ENCODE results near the gene FMO3. TPM values are rescaled to one million over a fixed set of nuclear protein-coding genes. Genes with fewer than 3 reads are reported as not detected.

The FMO3 gene
- total RNA-seq (2021) (not detected in 2 replicates), Bru-seq, nascent RNA (percentile 6 among the genes with signal in this experiment), BruChase-seq, experiment 1, labeled RNA remaining after a 2-hour chase (percentile 6 among the genes with signal in this experiment), BruChase-seq, experiment 2, labeled RNA remaining after a 6-hour chase (not detected)
- long read RNA-seq = 0 reads

- no peak for DNase-seq (ENCODE audit: low spot score)
- no peaks in the 10 kb centered on the region for H3K9me3 ChIP-seq (ENCODE audit: low read depth, low read length, poor library complexity, severe bottlenecking)
- intact Hi-C loops (cut with micrococcal nuclease; ENCODE audit: unreplicated experiment) = no loop called here
- TF ChIP-seq, protein P1, sequence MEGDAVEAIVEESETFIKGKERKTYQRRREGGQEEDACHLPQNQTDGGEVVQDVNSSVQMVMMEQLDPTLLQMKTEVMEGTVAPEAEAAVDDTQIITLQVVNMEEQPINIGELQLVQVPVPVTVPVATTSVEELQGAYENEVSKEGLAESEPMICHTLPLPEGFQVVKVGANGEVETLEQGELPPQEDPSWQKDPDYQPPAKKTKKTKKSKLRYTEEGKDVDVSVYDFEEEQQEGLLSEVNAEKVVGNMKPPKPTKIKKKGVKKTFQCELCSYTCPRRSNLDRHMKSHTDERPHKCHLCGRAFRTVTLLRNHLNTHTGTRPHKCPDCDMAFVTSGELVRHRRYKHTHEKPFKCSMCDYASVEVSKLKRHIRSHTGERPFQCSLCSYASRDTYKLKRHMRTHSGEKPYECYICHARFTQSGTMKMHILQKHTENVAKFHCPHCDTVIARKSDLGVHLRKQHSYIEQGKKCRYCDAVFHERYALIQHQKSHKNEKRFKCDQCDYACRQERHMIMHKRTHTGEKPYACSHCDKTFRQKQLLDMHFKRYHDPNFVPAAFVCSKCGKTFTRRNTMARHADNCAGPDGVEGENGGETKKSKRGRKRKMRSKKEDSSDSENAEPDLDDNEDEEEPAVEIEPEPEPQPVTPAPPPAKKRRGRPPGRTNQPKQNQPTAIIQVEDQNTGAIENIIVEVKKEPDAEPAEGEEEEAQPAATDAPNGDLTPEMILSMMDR (conservative IDR thresholded peaks at IDR 0.05; ENCODE audit: low read depth, low read length) = no peak
- no peak for TF ChIP-seq EZH2 (IDR thresholded peaks at IDR 0.05; ENCODE audit: borderline replicate concordance, low read depth, low read length, poor library complexity, severe bottlenecking)
- ChIA-PET CTCF (no interaction called here), POLR2A (ENCODE audit: low non-redundant PET) (no interaction called here)
- no peak within 1 kb of the TSS for H3K4me3 ChIP-seq (ENCODE audit: low read depth, low read length, poor library complexity, severe bottlenecking)
- H3K27ac ChIP-seq (ENCODE audit: low read depth, low read length, poor library complexity, severe bottlenecking) = no peak within 1 kb of the TSS
- no TSS peak for BruUV-seq (replicated peaks)
- no peaks in the 10 kb centered on the region for H3K36me3 ChIP-seq (ENCODE audit: insufficient read depth, low read length, poor library complexity, severe bottlenecking)
- H3K4me1 ChIP-seq (ENCODE audit: insufficient read depth, low read length, poor library complexity, severe bottlenecking) = no peaks in the 10 kb centered on the region
- H3K27me3 ChIP-seq (replicated peaks; ENCODE audit: insufficient read depth, low read depth, low read length, poor library complexity) = no peaks in the 10 kb centered on the region
Observed at GRCh38 chr1:171090604-171091003, at the start of gene FMO3. Gene FMO3 (plus strand): TSS chr1:171090905. CDS start chr1:171092659, 1,754 bp downstream.

GRCh38 chr1:171048014-171048413 lies 42.7 kb upstream of the FMO3 start:
- no peak overlapping the region for H3K27ac ChIP-seq (ENCODE audit: low read depth, low read length, poor library complexity, severe bottlenecking)
- TF ChIP-seq, protein P1 (conservative IDR thresholded peaks at IDR 0.05; ENCODE audit: low read depth, low read length) = no peak
- no TSS peak for BruUV-seq (replicated peaks)
- DNase-seq (ENCODE audit: low spot score) = no peak
- no peak overlapping the region for H3K4me3 ChIP-seq (ENCODE audit: low read depth, low read length, poor library complexity, severe bottlenecking)
- no peaks in the 10 kb centered on the region for H3K27me3 ChIP-seq (replicated peaks; ENCODE audit: insufficient read depth, low read depth, low read length, poor library complexity)
- H3K36me3 ChIP-seq (ENCODE audit: insufficient read depth, low read length, poor library complexity, severe bottlenecking) = no peaks in the 10 kb centered on the region
- H3K9me3 ChIP-seq (ENCODE audit: low read depth, low read length, poor library complexity, severe bottlenecking) = no peaks in the 10 kb centered on the region
- ChIA-PET POLR2A (ENCODE audit: low non-redundant PET) (no interaction called here), CTCF (no interaction called here)
- H3K4me1 ChIP-seq (ENCODE audit: insufficient read depth, low read length, poor library complexity, severe bottlenecking) = no peaks in the 10 kb centered on the region
- intact Hi-C loops (cut with micrococcal nuclease; ENCODE audit: unreplicated experiment) = no loop called here

GRCh38 chr1:171052977-171053376 lies 37.7 kb upstream of the FMO3 start:
- CTCF ChIA-PET = no interaction called here
- intact Hi-C loops (cut with micrococcal nuclease; ENCODE audit: unreplicated experiment) = no loop called here
- Histone ChIP-seq H3K36me3 (ENCODE audit: insufficient read depth, low read length, poor library complexity, severe bottlenecking) (no peaks in the 10 kb centered on the region), H3K4me1 (ENCODE audit: insufficient read depth, low read length, poor library complexity, severe bottlenecking) (no peaks in the 10 kb centered on the region), H3K9me3 (ENCODE audit: low read depth, low read length, poor library complexity, severe bottlenecking) (no peaks in the 10 kb centered on the region), H3K4me3 (ENCODE audit: low read depth, low read length, poor library complexity, severe bottlenecking) (no peak overlapping the region), H3K27me3 (replicated peaks; ENCODE audit: insufficient read depth, low read depth, low read length, poor library complexity) (no peaks in the 10 kb centered on the region), H3K27ac (ENCODE audit: low read depth, low read length, poor library complexity, severe bottlenecking) (no peak overlapping the region)
- TF ChIP-seq, protein P1 (conservative IDR thresholded peaks at IDR 0.05; ENCODE audit: low read depth, low read length) = no peak
- TF ChIP-seq EZH2 (IDR thresholded peaks at IDR 0.05; ENCODE audit: borderline replicate concordance, low read depth, low read length, poor library complexity, severe bottlenecking) = no peak
- BruUV-seq (replicated peaks) = no TSS peak
- POLR2A ChIA-PET (ENCODE audit: low non-redundant PET) = no interaction called here
- no peak for DNase-seq (ENCODE audit: low spot score)

Measured in A673 (cell line).